ENCODE measurements around the gene KANSL1L.

KANSL1L gene

DNA sequence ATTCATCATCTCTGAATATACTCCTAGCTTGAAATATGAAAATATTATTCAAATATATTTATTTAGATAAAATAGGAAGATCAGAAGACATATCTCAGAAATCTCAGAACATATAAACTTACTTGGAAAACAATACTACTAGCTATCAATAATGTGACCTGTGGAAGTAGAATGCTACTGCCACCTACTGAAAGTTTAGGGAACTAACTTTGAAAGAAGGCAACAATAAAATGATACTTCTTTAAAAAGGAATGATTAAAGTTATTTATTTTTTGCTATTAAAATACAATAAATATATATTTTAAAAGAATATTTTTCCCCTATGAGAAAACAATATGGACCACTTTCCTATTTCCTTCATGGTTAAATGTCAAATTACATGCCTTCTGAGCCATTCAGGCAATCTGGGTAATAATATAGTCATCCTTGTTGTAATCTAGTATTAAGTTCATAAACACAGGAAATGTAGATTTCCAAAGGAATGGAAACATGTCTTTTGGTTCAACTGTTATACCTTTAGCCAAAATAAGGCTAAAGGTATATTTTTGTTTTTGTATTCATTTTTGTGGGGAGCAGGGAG lies 28.1 kb upstream of the KANSL1L start:
- TF ChIP-seq, protein P1, sequence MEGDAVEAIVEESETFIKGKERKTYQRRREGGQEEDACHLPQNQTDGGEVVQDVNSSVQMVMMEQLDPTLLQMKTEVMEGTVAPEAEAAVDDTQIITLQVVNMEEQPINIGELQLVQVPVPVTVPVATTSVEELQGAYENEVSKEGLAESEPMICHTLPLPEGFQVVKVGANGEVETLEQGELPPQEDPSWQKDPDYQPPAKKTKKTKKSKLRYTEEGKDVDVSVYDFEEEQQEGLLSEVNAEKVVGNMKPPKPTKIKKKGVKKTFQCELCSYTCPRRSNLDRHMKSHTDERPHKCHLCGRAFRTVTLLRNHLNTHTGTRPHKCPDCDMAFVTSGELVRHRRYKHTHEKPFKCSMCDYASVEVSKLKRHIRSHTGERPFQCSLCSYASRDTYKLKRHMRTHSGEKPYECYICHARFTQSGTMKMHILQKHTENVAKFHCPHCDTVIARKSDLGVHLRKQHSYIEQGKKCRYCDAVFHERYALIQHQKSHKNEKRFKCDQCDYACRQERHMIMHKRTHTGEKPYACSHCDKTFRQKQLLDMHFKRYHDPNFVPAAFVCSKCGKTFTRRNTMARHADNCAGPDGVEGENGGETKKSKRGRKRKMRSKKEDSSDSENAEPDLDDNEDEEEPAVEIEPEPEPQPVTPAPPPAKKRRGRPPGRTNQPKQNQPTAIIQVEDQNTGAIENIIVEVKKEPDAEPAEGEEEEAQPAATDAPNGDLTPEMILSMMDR (conservative IDR thresholded peaks at IDR 0.05; ENCODE audit: low read length): peak; percentile 83
- DNase-seq (ENCODE audit: low read depth): peak; percentile 25

GRCh38 chr2:210198326-210198725 lies 27.1 kb upstream of the KANSL1L start:
- H3K4me3 ChIP-seq (ENCODE audit: low read length): no peak overlapping the region
- TF ChIP-seq, protein P1 (conservative IDR thresholded peaks at IDR 0.05; ENCODE audit: low read length): no peak
- peak; percentile 3 for DNase-seq (ENCODE audit: low read depth)

More for the DNA sequence above, 28.1 kb upstream of the KANSL1L start:
- no peak overlapping the region for H3K4me3 ChIP-seq (ENCODE audit: low read length)

- H3K4me3 ChIP-seq (ENCODE audit: low read length): no peak overlapping the region
- TF ChIP-seq, protein P1 (conservative IDR thresholded peaks at IDR 0.05; ENCODE audit: low read length): no peak
- DNase-seq (ENCODE audit: low read depth): no peak
Measured at GRCh38 chr2:210197720-210198119, 26.5 kb upstream of the KANSL1L start.

DNA sequence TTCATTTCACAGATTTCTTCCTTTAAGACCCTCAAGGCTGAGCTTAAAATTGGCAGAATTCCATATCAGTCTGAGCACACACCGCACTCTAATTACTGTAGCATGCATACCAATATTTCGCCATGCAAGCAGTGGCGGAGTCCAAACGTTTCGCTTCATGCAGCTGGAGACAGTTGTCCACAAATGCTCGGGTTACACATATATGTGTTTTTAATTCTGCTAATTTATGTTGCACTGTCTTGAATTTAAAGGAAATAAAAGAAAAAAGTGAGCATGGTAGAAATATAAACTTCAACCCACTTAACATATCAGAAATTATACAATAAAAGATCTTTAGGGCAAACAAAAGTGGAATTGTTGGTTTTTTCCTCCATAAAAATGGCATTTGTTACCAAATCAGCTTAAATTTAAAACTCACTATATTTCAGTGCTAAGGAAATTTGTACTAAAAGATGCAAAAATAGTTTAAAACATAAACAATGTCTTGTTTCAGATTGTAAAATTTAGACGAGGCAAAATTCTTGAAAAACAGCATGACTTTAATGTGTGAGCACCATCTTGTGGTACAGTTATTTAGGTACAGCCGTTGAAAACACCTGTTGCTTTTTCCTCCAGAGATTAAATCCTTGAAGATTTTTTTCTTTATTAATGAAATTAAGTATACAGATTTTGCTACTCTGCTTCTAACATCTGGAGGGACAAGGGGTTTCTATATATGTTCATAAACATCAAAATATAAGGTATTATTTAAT lies 24.1 kb upstream of the KANSL1L start:
- TF ChIP-seq, protein P1 (conservative IDR thresholded peaks at IDR 0.05; ENCODE audit: low read length): peak; percentile 76
- H3K4me3 ChIP-seq (ENCODE audit: low read length): peak overlapping the region; percentile 18
- peak; percentile 56 for DNase-seq (ENCODE audit: low read depth)

DNA sequence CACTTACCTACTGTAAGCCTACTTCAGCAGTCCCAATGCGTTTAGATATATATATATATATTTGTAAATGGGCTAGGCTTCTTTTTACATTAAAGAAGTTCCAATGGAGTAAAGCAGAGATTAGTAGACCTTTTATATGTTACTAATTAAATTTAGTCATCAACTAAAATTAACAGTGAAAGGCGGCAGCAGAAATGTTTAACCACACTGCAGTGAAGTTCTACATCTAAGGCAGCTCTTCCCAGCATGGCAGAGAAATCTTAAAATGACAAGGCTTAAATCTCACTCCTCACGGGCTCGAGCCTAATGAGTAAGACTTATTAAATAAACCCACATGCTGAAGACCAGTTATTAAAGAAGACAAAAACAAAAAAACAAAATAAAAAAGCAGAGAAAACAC lies 19.1 kb upstream of the KANSL1L start:
- no peak for DNase-seq (ENCODE audit: low read depth)
- TF ChIP-seq, protein P1 (conservative IDR thresholded peaks at IDR 0.05; ENCODE audit: low read length): no peak
- H3K4me3 ChIP-seq (ENCODE audit: low read length): no peak overlapping the region

DNA sequence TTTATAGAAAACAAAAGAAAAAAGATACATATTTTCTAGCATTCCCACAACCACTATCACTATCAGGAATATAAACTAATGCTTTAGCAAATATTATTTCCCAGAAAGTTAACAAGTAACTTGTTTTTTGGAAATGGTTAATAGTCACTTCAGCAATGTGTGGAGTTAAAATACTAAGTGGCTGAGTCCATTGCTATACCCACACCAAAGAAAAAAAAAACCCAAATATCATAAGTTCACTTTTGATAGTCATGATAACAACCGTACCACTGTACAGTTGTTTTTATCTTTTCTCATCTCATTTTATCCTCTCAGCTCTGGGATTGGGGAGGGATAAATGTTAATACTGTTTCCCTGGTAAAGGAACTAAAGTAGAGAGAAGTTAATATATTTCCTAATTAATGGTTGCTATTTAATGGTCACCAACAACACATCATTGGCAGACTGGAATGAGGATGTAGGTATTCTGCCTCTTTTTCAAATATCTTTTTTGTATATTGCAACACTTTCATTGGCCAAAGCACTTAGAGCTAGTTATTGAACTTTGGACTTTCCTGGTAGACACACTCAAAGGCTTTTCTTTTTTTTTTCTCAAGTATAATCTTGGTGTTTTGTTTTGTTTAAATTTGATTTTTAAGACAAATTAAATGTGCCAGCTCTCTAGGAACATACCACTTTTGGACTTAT lies 18.4 kb upstream of the KANSL1L start:
- no peak overlapping the region for H3K4me3 ChIP-seq (ENCODE audit: low read length)
- TF ChIP-seq, protein P1 (conservative IDR thresholded peaks at IDR 0.05; ENCODE audit: low read length): no peak
- DNase-seq (ENCODE audit: low read depth): no peak
